IMR-90 (cell line): ENCODE data around the gene ENOX1. TPM values are rescaled to one million over a fixed set of nuclear protein-coding genes. Genes with fewer than 3 reads are reported as not detected.

Experiments used
- ATAC-seq: fragments of 200-7000 bp; cut with Tn5 transposase; 2 replicates; pipeline ENCODE4 v1.9.1; 2020; ENCODE audit warnings: low read depth, mild to moderate bottlenecking, moderate library complexity
- BruUV-seq: library from RNA; stranded (reverse); fragments of 400-500 nt; replicated peaks from 2 replicates; lab custom pipeline; 2021; lab: Mats Ljungman, UMichigan
- CTCF ChIA-PET: fragments of 300-600 bp; formaldehyde crosslinking; extraction: SDS; loops from one replicate; lab custom pipeline; 2021; ENCODE audit warnings: antibody characterized with exemption; lab: Yijun Ruan, JAX
- POLR2A ChIA-PET: fragments of 300-600 bp; sonication (Branson Sonifier 250); formaldehyde crosslinking; loops from one replicate; lab custom pipeline; 2022; ENCODE audit warnings: antibody characterized with exemption; ENCODE audit not compliant: unreplicated experiment; lab: Charles Lee
- DNase-seq: peaks from one replicate; pipeline ENCODE4 v3.0.0; 2013
- H2AFZ ChIP-seq: replicated peaks from 2 replicates; pipeline ENCODE3; 2013; ENCODE audit warnings: low read length, mild to moderate bottlenecking; ENCODE audit not compliant: poor library complexity
- H2AK5ac ChIP-seq: 2 replicates; pipeline ENCODE4 v1.6.1; 2013; ENCODE audit warnings: low read depth, low read length, inconsistent platforms
- H2AK9ac ChIP-seq: replicated peaks from 2 replicates; pipeline ENCODE3; 2013; ENCODE audit warnings: mild to moderate bottlenecking, low read depth, low read length, moderate library complexity; ENCODE audit not compliant: poor library complexity
- H2BK120ac ChIP-seq: 2 replicates; pipeline ENCODE4 v1.6.1; 2013; ENCODE audit warnings: low read depth, low read length, inconsistent platforms
- H2BK15ac ChIP-seq: 3 replicates; pipeline ENCODE4 v1.6.1; 2013; ENCODE audit warnings: low read depth, low read length, inconsistent platforms
- H2BK20ac ChIP-seq: 2 replicates; pipeline ENCODE4 v1.6.1; 2013; ENCODE audit warnings: low read depth, mild to moderate bottlenecking, inconsistent platforms, low read length, moderate library complexity
- H2BK5ac ChIP-seq: 2 replicates; pipeline ENCODE4 v1.6.1; 2013; ENCODE audit warnings: mild to moderate bottlenecking, low read depth, low read length, inconsistent platforms; ENCODE audit not compliant: poor library complexity, severe bottlenecking
- H3K14ac ChIP-seq: replicated peaks from 2 replicates; pipeline ENCODE4 v1.6.1; 2013; ENCODE audit warnings: low read depth, low read length, inconsistent platforms
- H3K18ac ChIP-seq: 2 replicates; pipeline ENCODE4 v1.6.1; 2013; ENCODE audit warnings: low read depth, low read length, control low read depth
- H3K23ac ChIP-seq: 2 replicates; pipeline ENCODE4 v1.6.1; 2013; ENCODE audit warnings: low read depth, low read length, inconsistent platforms
- H3K27ac ChIP-seq: 2 replicates; pipeline ENCODE4 v1.5.1; 2013; ENCODE audit warnings: mild to moderate bottlenecking, control low read depth, low read length; ENCODE audit not compliant: insufficient read depth
- H3K27me3 ChIP-seq: 2 replicates; pipeline ENCODE4 v1.6.1; 2013; ENCODE audit warnings: low read length; ENCODE audit not compliant: control insufficient read depth, insufficient read depth
- H3K36me3 ChIP-seq: 2 replicates; pipeline ENCODE4 v1.6.1; 2013; ENCODE audit warnings: low read length, mixed read lengths; ENCODE audit not compliant: control insufficient read depth, insufficient read depth
- H3K4ac ChIP-seq: 2 replicates; pipeline ENCODE4 v1.6.1; 2013; ENCODE audit warnings: low read depth, low read length, inconsistent platforms
- H3K4me1 ChIP-seq: 2 replicates; pipeline ENCODE4 v1.6.1; 2013; ENCODE audit warnings: low read length, mixed read lengths; ENCODE audit not compliant: control insufficient read depth, insufficient read depth
- H3K4me2 ChIP-seq: 2 replicates; pipeline ENCODE4 v1.6.1; 2013; ENCODE audit warnings: low read depth, mild to moderate bottlenecking, control low read depth, low read length, moderate library complexity
- H3K4me3 ChIP-seq: 2 replicates; pipeline ENCODE4 v1.5.1; 2013; ENCODE audit warnings: low read depth, mild to moderate bottlenecking, control low read depth, low read length, moderate library complexity; ENCODE audit not compliant: insufficient read depth
- H3K56ac ChIP-seq: 2 replicates; pipeline ENCODE4 v1.6.1; 2013; ENCODE audit warnings: low read length, inconsistent platforms; ENCODE audit not compliant: insufficient read depth; ENCODE audit errors: extremely low read depth
- H3K79me1 ChIP-seq, 2 experiments: 2 replicates each; pipeline ENCODE4 v1.6.1; 2013; ENCODE audit warnings: low read length in 2 of 2, inconsistent platforms in 1 of 2, low read depth in 1 of 2
- H3K9ac ChIP-seq: 2 replicates; pipeline ENCODE4 v1.6.1; 2013; ENCODE audit warnings: low read depth, low read length, control low read depth
- H3K9me1 ChIP-seq: 2 replicates; pipeline ENCODE4 v1.6.1; 2013; ENCODE audit warnings: low read length, inconsistent platforms; ENCODE audit not compliant: insufficient read depth
- H3K9me3 ChIP-seq: 2 replicates; pipeline ENCODE4 v1.6.1; 2013; ENCODE audit warnings: low read length; ENCODE audit not compliant: control insufficient read depth, insufficient read depth
- H4K20me1 ChIP-seq: 2 replicates; pipeline ENCODE4 v1.6.1; 2013; ENCODE audit warnings: low read length, inconsistent platforms; ENCODE audit not compliant: insufficient read depth
- H4K5ac ChIP-seq: 2 replicates; pipeline ENCODE4 v1.6.1; 2013; ENCODE audit warnings: mild to moderate bottlenecking, low read depth, low read length, control low read depth
- H4K8ac ChIP-seq, 2 experiments: 2 replicates each; pipeline ENCODE4 v1.6.1; 2013; ENCODE audit warnings: low read depth in 2 of 2, low read length in 2 of 2, control low read depth in 1 of 2, inconsistent platforms in 1 of 2
- H4K91ac ChIP-seq: 2 replicates; pipeline ENCODE4 v1.6.1; 2013; ENCODE audit warnings: low read depth, low read length, inconsistent platforms; ENCODE audit not compliant: insufficient read depth
- BHLHE40 ChIP-seq: fragments of 150-350 bp; IDR thresholded peaks from 2 replicates; pipeline ENCODE4 v1.6.1; 2016; ENCODE audit warnings: mild to moderate bottlenecking, low read depth, low read length
- CEBPB ChIP-seq: IDR thresholded peaks from 2 replicates; pipeline ENCODE4 v1.6.1; 2012; ENCODE audit warnings: low read depth, low read length, improper control_type of control experiment
- CHD1 ChIP-seq: IDR thresholded peaks from 2 replicates; pipeline ENCODE4 v1.6.1; 2012; ENCODE audit warnings: low read depth, low read length, improper control_type of control experiment
- FOS ChIP-seq: fragments of 150-350 bp; IDR thresholded peaks from 2 replicates; pipeline ENCODE4 v1.6.1; 2016; ENCODE audit warnings: low read depth, low read length
- MAFK ChIP-seq: IDR thresholded peaks from 2 replicates; pipeline ENCODE4 v1.6.1; 2012; ENCODE audit warnings: low read depth, low read length, improper control_type of control experiment
- MAZ ChIP-seq: IDR thresholded peaks from 2 replicates; pipeline ENCODE4 v1.6.1; 2012; ENCODE audit warnings: low read depth, mild to moderate bottlenecking, low read length, improper control_type of control experiment, moderate library complexity, borderline replicate concordance
- MXI1 ChIP-seq: IDR thresholded peaks from 2 replicates; pipeline ENCODE4 v1.6.1; 2012; ENCODE audit warnings: low read depth, mild to moderate bottlenecking, low read length, moderate library complexity, borderline replicate concordance
- NFE2L2 ChIP-seq: fragments of 150-350 bp; IDR thresholded peaks from 2 replicates; pipeline ENCODE4 v1.6.1; 2016; ENCODE audit warnings: low read depth, mild to moderate bottlenecking, low read length
- POLR2A ChIP-seq: IDR thresholded peaks from 2 replicates; pipeline ENCODE4 v1.6.1; 2012; ENCODE audit warnings: mild to moderate bottlenecking, low read depth, low read length
- RAD21 ChIP-seq: IDR thresholded peaks from 2 replicates; pipeline ENCODE4 v1.6.1; 2012; ENCODE audit warnings: low read length, improper control_type of control experiment
- RCOR1 ChIP-seq: IDR thresholded peaks from 2 replicates; pipeline ENCODE4 v1.6.1; 2012; ENCODE audit warnings: mild to moderate bottlenecking, low read length, improper control_type of control experiment; ENCODE audit not compliant: insufficient replicate concordance
- SMC3 ChIP-seq: fragments of 150-350 bp; IDR thresholded peaks from 2 replicates; pipeline ENCODE4 v1.6.1; 2016; ENCODE audit warnings: low read depth, mild to moderate bottlenecking, antibody characterized with exemption, low read length, moderate library complexity
- WGBS, 2 experiments: methylation state at CpG; one replicate each; pipeline versions ENCODE4 v1.1.5 to v1.1.7; 2013; ENCODE audit warnings: missing lambda C conversion rate in 2 of 2; ENCODE audit not compliant: insufficient read length in 1 of 2; ENCODE audit errors: extremely low coverage in 2 of 2; 5-methylcytosine and 5-hydroxymethylcytosine counted together
- dilution Hi-C: fragments of 300-500 bp; cut with HindIII; formaldehyde crosslinking; loops from one replicate; pipeline ENCODE4 v1.14.3; 2018; ENCODE audit warnings: low sequenced_read_pairs; ENCODE audit not compliant: unreplicated experiment
- in situ Hi-C: fragments of 300-500 bp; cut with MboI; formaldehyde crosslinking; loops from 3 replicates; pipeline ENCODE4 v1.14.3; 2019; ENCODE audit warnings: low sequenced_read_pairs, inconsistent platforms, mixed read lengths
- intact Hi-C: fragments of 100-400 bp; cut with micrococcal nuclease; formaldehyde crosslinking; loops from 2 replicates; pipeline ENCODE4 v1.10.0; 2022
- polyA plus RNA-seq, 3 experiments: library from polyadenylated mRNA; depleted of rRNA; stranded (reverse); fragments of >200 nt; gene quantifications; 2 replicates each; pipeline ENCODE4 v1.2.3, GENCODE V29; 2012; ENCODE audit warnings: low replicate concordance in 1 of 3
- total RNA-seq: library from RNA; depleted of rRNA; stranded (reverse); fragments of >200 nt; gene quantifications from 2 replicates; pipeline ENCODE4 v1.2.3, GENCODE V29; 2012
- TF ChIP-seq, protein P1 (sequence below): fragments of 150-350 bp; IDR thresholded peaks from 2 replicates; pipeline ENCODE4 v1.6.1; 2017; ENCODE audit warnings: mild to moderate bottlenecking, antibody characterized with exemption, low read length, low read depth
- TF ChIP-seq, protein P2 (sequence below): fragments of 150-350 bp; IDR thresholded peaks from 2 replicates; pipeline ENCODE4 v1.6.1; 2016; ENCODE audit warnings: low read depth, mild to moderate bottlenecking, low read length, moderate library complexity, borderline replicate concordance
- TF ChIP-seq, protein P3 (sequence below): conservative IDR thresholded peaks from 2 replicates; pipeline ENCODE4 v1.5.1; 2012; ENCODE audit warnings: mild to moderate bottlenecking, low read depth, low read length, improper control_type of control experiment

ENOX1 gene
- total and polyA plus RNA-seq, 2 of the 4 experiments (the other 2 are of a cell fraction): 0.99 to 1.3 TPM

DNA sequence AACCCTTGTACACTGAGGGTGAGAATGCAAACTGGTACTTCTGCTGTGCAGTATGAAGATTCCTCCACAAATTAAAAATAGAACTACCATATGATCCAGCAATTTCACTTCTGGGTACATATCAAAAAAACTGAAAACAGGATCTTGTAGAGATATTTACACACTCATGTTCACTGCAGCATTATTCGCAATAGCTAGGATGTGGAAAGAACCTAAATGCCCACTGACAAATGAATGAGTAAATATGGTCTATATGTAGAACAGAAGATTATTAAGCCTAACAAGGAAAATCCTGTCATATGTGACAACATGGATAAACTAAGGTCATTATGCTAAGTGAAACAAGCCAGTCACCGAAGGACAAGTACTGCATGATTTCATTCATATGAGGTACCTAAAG lies 304.7 kb downstream of the ENOX1 start:
- Histone ChIP-seq H3K14ac (no peak overlapping the region), H4K8ac (no peak overlapping the region), H2AK5ac (no peak overlapping the region), H3K4me1 (no peaks in the 10 kb centered on the region), H3K79me1 (no peaks in the 10 kb centered on the region), H3K9ac (no peak overlapping the region), H3K18ac (no peak overlapping the region), H2BK20ac (no peak overlapping the region), H2BK15ac (no peak overlapping the region), H3K4me2 (no peak overlapping the region), H3K9me3 (no peaks in the 10 kb centered on the region), H3K9me1 (no peaks in the 10 kb centered on the region), H3K36me3 (no peaks in the 10 kb centered on the region), H3K23ac (no peak overlapping the region), H3K27me3 (no peaks in the 10 kb centered on the region), H3K4me3 (no peak overlapping the region), H4K91ac (no peak overlapping the region), H3K56ac (no peak overlapping the region), H2BK120ac (no peak overlapping the region), H2AFZ (no peak overlapping the region), H2AK9ac (no peak overlapping the region), H2BK5ac (no peak overlapping the region), H4K5ac (no peak overlapping the region), H3K27ac (no peak overlapping the region), H3K4ac (no peak overlapping the region), H4K20me1 (no peaks in the 10 kb centered on the region)
- intact Hi-C loops: no loop called here
- TF ChIP-seq MAFK (no peak), POLR2A (no peak), FOS (no peak), MAZ (no peak), RAD21 (no peak), CEBPB (no peak), NFE2L2 (no peak), CHD1 (no peak), SMC3 (no peak), RCOR1 (no peak), MXI1 (no peak), BHLHE40 (no peak)
- TF ChIP-seq, protein P1, sequence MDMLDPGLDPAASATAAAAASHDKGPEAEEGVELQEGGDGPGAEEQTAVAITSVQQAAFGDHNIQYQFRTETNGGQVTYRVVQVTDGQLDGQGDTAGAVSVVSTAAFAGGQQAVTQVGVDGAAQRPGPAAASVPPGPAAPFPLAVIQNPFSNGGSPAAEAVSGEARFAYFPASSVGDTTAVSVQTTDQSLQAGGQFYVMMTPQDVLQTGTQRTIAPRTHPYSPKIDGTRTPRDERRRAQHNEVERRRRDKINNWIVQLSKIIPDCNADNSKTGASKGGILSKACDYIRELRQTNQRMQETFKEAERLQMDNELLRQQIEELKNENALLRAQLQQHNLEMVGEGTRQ: no peak
- TF ChIP-seq, protein P2, sequence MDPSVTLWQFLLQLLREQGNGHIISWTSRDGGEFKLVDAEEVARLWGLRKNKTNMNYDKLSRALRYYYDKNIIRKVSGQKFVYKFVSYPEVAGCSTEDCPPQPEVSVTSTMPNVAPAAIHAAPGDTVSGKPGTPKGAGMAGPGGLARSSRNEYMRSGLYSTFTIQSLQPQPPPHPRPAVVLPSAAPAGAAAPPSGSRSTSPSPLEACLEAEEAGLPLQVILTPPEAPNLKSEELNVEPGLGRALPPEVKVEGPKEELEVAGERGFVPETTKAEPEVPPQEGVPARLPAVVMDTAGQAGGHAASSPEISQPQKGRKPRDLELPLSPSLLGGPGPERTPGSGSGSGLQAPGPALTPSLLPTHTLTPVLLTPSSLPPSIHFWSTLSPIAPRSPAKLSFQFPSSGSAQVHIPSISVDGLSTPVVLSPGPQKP: no peak
- TF ChIP-seq, protein P3, sequence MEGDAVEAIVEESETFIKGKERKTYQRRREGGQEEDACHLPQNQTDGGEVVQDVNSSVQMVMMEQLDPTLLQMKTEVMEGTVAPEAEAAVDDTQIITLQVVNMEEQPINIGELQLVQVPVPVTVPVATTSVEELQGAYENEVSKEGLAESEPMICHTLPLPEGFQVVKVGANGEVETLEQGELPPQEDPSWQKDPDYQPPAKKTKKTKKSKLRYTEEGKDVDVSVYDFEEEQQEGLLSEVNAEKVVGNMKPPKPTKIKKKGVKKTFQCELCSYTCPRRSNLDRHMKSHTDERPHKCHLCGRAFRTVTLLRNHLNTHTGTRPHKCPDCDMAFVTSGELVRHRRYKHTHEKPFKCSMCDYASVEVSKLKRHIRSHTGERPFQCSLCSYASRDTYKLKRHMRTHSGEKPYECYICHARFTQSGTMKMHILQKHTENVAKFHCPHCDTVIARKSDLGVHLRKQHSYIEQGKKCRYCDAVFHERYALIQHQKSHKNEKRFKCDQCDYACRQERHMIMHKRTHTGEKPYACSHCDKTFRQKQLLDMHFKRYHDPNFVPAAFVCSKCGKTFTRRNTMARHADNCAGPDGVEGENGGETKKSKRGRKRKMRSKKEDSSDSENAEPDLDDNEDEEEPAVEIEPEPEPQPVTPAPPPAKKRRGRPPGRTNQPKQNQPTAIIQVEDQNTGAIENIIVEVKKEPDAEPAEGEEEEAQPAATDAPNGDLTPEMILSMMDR: no peak
- dilution Hi-C loops: no loop called here
- DNase-seq: no peak
- BruUV-seq: no TSS peak
- no CpG with 5 or more reads among the region's 2 CpGs for WGBS, 2 experiments
- no peak for ATAC-seq
- ChIA-PET CTCF (no interaction called here), POLR2A (no interaction called here)
- in situ Hi-C loops: no loop called here
